HepG2 (cell line): ENCODE measurements around the gene MPV17L2. TPM values are rescaled to one million over a fixed set of nuclear protein-coding genes. Genes with fewer than 3 reads are reported as not detected.

Experiments used
- CENPT ChIP-seq: sonication (generic); formaldehyde crosslinking; IDR thresholded peaks from 2 replicates; pipeline ENCODE4 v1.8.0; 2022; ENCODE audit warnings: low read depth, mild to moderate bottlenecking, moderate library complexity, missing genetic modification reagents
- HIVEP1 ChIP-seq: sonication (generic); formaldehyde crosslinking; IDR thresholded peaks from 2 replicates; pipeline ENCODE4 v1.4.0; 2020; ENCODE audit warnings: mild to moderate bottlenecking, missing genetic modification reagents
- HNRNPH1 ChIP-seq: fragments of 200-400 bp; formaldehyde crosslinking; optimal IDR thresholded peaks from 2 replicates; pipeline ENCODE3; 2017; ENCODE audit warnings: mild to moderate bottlenecking, low read depth, low read length
- IRF2 ChIP-seq: IDR thresholded peaks from 2 replicates; pipeline ENCODE4 v1.6.1; 2018; ENCODE audit warnings: missing genetic modification reagents, missing compliant biosample characterization
- MXD4 ChIP-seq: IDR thresholded peaks from 2 replicates; pipeline ENCODE4 v1.6.1; 2016; ENCODE audit warnings: mild to moderate bottlenecking, missing biosample characterization, missing genetic modification reagents
- NCOR1 ChIP-seq: fragments of 200-600 bp; sonication (generic); IDR thresholded peaks from 2 replicates; pipeline ENCODE4 v1.7.0; 2017; ENCODE audit warnings: antibody characterized with exemption, low read length, borderline replicate concordance
- NFKB2 ChIP-seq: sonication (generic); formaldehyde crosslinking; IDR thresholded peaks from 2 replicates; pipeline ENCODE4 v1.4.0; 2020; ENCODE audit warnings: missing genetic modification reagents, borderline replicate concordance
- NR2C2 ChIP-seq: sonication (generic); formaldehyde crosslinking; IDR thresholded peaks from 2 replicates; pipeline ENCODE4 v1.4.0; 2020; ENCODE audit warnings: missing genetic modification reagents, mild to moderate bottlenecking, moderate library complexity, borderline replicate concordance
- PAX8 ChIP-seq: sonication (generic); formaldehyde crosslinking; IDR thresholded peaks from 2 replicates; pipeline ENCODE4 v1.8.0; 2022; ENCODE audit warnings: mild to moderate bottlenecking, missing genetic modification reagents, borderline replicate concordance
- POLR2G ChIP-seq: fragments of 200-400 bp; formaldehyde crosslinking; IDR thresholded peaks from 2 replicates; pipeline ENCODE4 v1.6.1; 2018; ENCODE audit warnings: mild to moderate bottlenecking, low read depth, low read length, moderate library complexity
- RARA ChIP-seq: IDR thresholded peaks from 2 replicates; pipeline ENCODE4 v1.6.1; 2016; ENCODE audit warnings: missing genetic modification reagents, missing compliant biosample characterization
- RELA ChIP-seq: sonication (generic); formaldehyde crosslinking; IDR thresholded peaks from 2 replicates; pipeline ENCODE4 v1.4.0; 2020; ENCODE audit warnings: missing genetic modification reagents
- RERE ChIP-seq: IDR thresholded peaks from 2 replicates; pipeline ENCODE4 v1.6.1; 2016; ENCODE audit warnings: low read depth, missing genetic modification reagents, missing compliant biosample characterization
- SAP130 ChIP-seq: IDR thresholded peaks from 2 replicates; pipeline ENCODE4 v1.6.1; 2016; ENCODE audit warnings: low read depth
- SETDB1 ChIP-seq: sonication (generic); formaldehyde crosslinking; IDR thresholded peaks from 2 replicates; pipeline ENCODE4 v1.5.1; 2020; ENCODE audit warnings: missing genetic modification reagents, mild to moderate bottlenecking, borderline replicate concordance
- TBP ChIP-seq: sonication (generic); formaldehyde crosslinking; IDR thresholded peaks from 2 replicates; pipeline ENCODE4 v1.5.0; 2020; ENCODE audit warnings: missing genetic modification reagents
- TOPORS ChIP-seq: sonication (generic); formaldehyde crosslinking; IDR thresholded peaks from 2 replicates; pipeline ENCODE4 v1.8.0; 2023; ENCODE audit warnings: mild to moderate bottlenecking, missing genetic modification reagents
- TRIM24 ChIP-seq: sonication (generic); formaldehyde crosslinking; IDR thresholded peaks from 2 replicates; pipeline ENCODE4 v1.8.0; 2022; ENCODE audit warnings: mild to moderate bottlenecking, missing genetic modification reagents
- ZFP91 ChIP-seq: sonication (generic); formaldehyde crosslinking; IDR thresholded peaks from 2 replicates; pipeline ENCODE4 v1.9.0; 2022; ENCODE audit warnings: missing genetic modification reagents, mild to moderate bottlenecking, borderline replicate concordance
- ZMYM2 ChIP-seq: sonication (generic); formaldehyde crosslinking; IDR thresholded peaks from 2 replicates; pipeline ENCODE4 v1.8.0; 2022; ENCODE audit warnings: mild to moderate bottlenecking, missing genetic modification reagents
- ZNF33B ChIP-seq: sonication (generic); formaldehyde crosslinking; IDR thresholded peaks from 2 replicates; pipeline ENCODE4 v1.5.1; 2020; ENCODE audit warnings: mild to moderate bottlenecking, missing genetic modification reagents
- ZNF460 ChIP-seq: sonication (generic); formaldehyde crosslinking; IDR thresholded peaks from 2 replicates; pipeline ENCODE4 v1.5.1; 2020; ENCODE audit warnings: missing genetic modification reagents, mild to moderate bottlenecking, borderline replicate concordance
- ZNF672 ChIP-seq: sonication (generic); formaldehyde crosslinking; IDR thresholded peaks from 2 replicates; pipeline ENCODE4 v1.8.1; 2022; ENCODE audit warnings: missing genetic modification reagents
- ZNF775 ChIP-seq: sonication (generic); formaldehyde crosslinking; IDR thresholded peaks from 2 replicates; pipeline ENCODE4 v1.4.0; 2020; ENCODE audit warnings: missing genetic modification reagents, mild to moderate bottlenecking, moderate library complexity, borderline replicate concordance
- ZSCAN12 ChIP-seq: sonication (generic); formaldehyde crosslinking; IDR thresholded peaks from 2 replicates; pipeline ENCODE4 v1.9.0; 2021; ENCODE audit warnings: mild to moderate bottlenecking, missing genetic modification reagents
- polyA plus RNA-seq, 8 experiments: library from polyadenylated mRNA; depleted of rRNA in 3 of 8; stranded (reverse) in 7 of 8; unstranded in 1 of 8; fragments of >200 nt; fragmentation: Illumina TruSeq in 4 of 8; extraction: Trizol in 4 of 8; gene quantifications; 2 replicates each; pipeline versions ENCODE4 v1.2.1 to v1.2.3, GENCODE V29; 2011 to 2016; ENCODE audit warnings: low read depth in 4 of 8, missing spikeins in 1 of 8, mixed read lengths in 1 of 8; ENCODE audit not compliant: insufficient read depth in 1 of 8
- total RNA-seq, 5 experiments: library from RNA; depleted of rRNA; stranded (reverse); fragments of >200 nt; fragmentation: Illumina TruSeq; extraction: Trizol; gene quantifications; 2 replicates each; pipeline ENCODE4 v1.2.3, GENCODE V29; 2016; ENCODE audit warnings: low read depth in 1 of 5

The MPV17L2 gene
- total and polyA plus RNA-seq, 2 of the 13 experiments (the other 11 are each of a cell fraction or from before 2014, with no cell fraction given), result 13.6 to 16.7 TPM

- TF ChIP-seq HNRNPH1 (no peak), ZNF460 (CRISPR knock-in tag) (no peak), RERE (no peak), ZFP91 (CRISPR knock-in tag) (no peak; the same call in 1 of the 2 replicates), ZSCAN12 (CRISPR knock-in tag) (no peak), SAP130 (CRISPR knock-in tag) (peak; percentile 40), IRF2 (no peak), NR2C2 (CRISPR knock-in tag) (peak; percentile 35; the same call in 1 of the 2 replicates), ZMYM2 (CRISPR knock-in tag) (no peak), TRIM24 (CRISPR knock-in tag) (no peak), NCOR1 (no peak), MXD4 (no peak), ZNF33B (CRISPR knock-in tag) (no peak), RELA (no peak), SETDB1 (CRISPR knock-in tag) (no peak), CENPT (CRISPR knock-in tag) (no peak), TOPORS (CRISPR knock-in tag) (no peak), ZNF775 (no peak), ZNF672 (CRISPR knock-in tag) (no peak), POLR2G (0 out of 2 replicates have a peak, but pooled peaks have one; percentile 23), TBP (CRISPR knock-in tag) (no peak), NFKB2 (CRISPR knock-in tag) (no peak; the same call in 1 of the 2 replicates), RARA (peak; percentile 60), PAX8 (no peak), HIVEP1 (no peak)
Observed at GRCh38 chr19:18225702-18226468, 32.9 kb downstream of the MPV17L2 start, which contains the start of gene PDE4C (continued).
